GM12873 (cell line): ENCODE measurements around the gene KNDC1.

Experiments
- TF ChIP-seq, protein P1 (sequence below): IDR thresholded peaks from 2 replicates; pipeline ENCODE4 v1.5.1; 2012; ENCODE audit warnings: low read depth, mild to moderate bottlenecking, moderate library complexity, low read length, control low read depth; ENCODE audit not compliant: insufficient read depth; ENCODE audit errors: missing control alignments

Gene KNDC1

DNA sequence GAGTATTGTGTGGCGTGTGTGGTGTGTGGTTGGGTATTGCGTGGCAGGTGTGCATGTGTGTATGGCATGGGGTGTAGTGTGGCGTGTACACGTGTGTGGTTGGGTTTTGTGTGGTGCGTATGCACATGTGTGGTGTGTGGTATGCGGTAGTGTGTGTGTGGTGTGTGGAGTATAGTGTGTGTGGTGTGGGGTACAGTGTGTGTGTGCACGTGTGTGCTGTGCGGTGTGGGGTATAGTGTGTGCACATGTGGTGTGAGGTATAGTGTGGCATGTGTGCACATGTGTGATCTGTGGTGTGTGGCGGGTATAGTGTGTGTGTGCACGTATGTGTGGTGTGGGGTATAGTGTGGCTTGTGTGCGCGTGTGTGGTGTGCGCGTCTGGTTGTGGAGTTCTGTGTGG is 49.1 kb downstream of the KNDC1 start:
- TF ChIP-seq, protein P1, sequence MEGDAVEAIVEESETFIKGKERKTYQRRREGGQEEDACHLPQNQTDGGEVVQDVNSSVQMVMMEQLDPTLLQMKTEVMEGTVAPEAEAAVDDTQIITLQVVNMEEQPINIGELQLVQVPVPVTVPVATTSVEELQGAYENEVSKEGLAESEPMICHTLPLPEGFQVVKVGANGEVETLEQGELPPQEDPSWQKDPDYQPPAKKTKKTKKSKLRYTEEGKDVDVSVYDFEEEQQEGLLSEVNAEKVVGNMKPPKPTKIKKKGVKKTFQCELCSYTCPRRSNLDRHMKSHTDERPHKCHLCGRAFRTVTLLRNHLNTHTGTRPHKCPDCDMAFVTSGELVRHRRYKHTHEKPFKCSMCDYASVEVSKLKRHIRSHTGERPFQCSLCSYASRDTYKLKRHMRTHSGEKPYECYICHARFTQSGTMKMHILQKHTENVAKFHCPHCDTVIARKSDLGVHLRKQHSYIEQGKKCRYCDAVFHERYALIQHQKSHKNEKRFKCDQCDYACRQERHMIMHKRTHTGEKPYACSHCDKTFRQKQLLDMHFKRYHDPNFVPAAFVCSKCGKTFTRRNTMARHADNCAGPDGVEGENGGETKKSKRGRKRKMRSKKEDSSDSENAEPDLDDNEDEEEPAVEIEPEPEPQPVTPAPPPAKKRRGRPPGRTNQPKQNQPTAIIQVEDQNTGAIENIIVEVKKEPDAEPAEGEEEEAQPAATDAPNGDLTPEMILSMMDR: no peak

DNA sequence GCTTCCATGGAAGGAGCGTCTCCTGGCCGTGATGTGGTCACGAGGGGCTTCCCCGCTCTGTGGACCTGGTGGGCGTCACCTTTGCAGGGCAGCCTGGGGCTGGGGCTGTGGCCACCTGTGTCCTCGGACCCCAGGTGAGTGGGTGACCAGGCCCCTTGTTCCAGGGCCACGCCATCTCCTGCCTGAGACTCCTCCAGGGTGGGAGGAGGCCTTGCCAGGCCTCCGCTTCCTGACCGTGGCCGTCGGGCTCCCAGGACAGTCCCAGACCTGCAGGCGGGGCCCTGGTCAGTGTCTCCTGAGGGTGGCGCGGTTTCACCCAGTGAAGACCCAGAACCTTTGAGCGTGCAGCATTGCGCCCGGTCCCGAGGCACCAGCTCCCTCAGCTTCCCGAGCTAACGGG is 49.6 kb downstream of the KNDC1 start:
- TF ChIP-seq, protein P1: no peak

DNA sequence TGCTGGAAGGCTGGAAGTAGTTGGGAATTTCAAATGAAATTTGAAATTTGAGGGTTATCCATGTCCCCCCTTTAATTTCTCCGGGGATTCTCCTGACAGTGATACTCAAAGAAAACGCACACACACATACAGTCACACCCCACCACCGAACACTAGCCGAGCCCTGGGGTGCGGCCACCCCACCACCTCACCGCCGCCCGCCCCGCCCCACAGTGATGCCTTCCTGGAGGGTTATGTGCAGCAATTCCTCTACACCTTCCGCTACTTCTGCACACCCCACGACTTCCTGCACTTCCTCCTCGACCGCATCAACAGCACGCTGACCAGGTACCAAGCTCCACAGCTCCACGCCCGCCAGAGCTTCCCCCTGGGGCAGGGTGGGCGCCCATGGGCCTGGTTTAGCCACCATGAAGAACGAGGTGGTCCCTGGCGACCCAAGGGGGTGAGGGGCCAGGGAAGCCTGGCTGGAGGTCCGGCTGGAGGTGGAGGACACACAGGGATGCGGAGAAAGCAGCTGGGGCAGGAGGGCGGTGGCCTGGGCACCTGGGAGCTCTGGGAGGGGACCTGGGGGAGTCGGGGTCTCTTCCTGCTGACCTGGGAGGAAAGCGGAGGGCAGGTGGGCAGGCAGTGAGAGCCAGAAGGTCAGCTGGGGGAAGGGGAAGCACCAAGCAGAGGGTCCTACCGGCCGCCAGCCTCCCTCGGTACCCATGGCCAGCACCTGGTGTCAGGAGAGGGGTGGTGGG is 50.5 kb downstream of the KNDC1 start:
- TF ChIP-seq, protein P1: no peak

DNA sequence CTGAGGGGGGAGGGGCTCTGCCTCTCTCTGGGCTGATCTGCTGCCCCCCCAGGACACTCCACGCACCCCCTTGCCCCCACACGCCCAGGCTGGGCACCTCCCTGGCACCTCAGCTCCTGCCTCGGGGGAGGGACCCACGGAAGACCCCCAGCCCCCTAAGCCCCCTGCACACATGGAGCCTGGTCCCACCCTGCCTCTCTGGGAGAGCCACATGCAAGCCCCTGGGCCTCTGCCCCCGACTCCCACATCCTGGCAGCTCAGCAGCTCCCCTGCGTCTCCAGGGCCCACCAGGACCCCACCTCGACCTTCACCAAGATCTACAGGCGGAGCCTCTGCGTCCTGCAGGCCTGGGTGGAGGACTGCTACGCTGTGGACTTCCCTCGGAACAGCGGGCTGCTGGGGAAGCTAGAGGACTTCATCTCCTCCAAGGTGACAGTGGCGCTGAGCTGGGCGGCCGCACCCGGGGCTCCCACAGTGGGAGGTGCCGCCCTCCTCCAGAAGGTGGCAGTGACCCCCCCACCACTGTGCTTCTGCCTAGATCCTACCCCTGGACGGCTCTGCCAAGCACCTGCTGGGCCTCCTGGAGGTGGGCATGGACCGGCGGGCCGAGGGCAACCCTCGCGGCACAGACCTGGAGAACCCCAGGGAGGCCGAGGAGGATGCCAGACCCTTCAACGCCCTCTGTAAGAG is 51.3 kb downstream of the KNDC1 start:
- TF ChIP-seq, protein P1: no peak

DNA sequence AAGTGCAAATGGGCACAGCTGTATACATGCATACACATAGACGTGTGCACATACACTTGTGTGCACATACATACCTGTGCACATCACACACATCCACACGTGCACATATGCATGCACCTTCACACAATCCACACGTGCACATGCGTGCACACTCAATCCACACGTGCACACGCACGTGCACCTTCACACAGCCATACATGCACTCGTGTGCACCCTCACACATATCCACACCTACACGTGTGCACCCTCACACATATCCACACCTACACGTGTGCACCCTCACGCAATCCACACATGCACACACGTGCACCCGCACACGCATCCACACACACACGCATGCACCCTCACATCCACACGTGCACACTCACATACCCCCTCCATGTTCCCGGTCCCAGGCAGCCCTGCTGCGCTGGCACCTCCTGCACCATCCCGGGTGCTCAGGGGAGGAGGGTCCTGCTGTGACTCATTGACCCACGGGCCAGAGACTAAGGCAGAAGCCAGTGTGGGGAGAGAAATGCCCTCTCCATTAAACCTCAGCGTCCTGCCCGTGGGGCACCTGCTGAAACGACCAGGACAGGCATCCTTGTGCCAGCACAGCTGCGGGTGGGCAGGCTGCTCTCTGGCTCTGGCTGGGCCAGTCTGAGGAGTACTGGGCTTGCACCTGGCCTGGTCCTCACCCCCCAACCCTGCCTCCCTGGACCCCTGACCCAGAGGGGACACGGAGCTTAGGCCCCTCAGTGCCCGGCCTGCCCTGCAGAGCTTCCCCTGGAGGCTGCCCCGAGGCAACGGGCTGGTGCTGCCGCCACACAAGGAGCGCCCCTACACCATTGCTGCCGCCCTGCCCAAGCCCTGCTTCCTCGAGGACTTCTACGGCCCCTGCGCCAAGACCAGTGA is 52.2 kb downstream of the KNDC1 start:
- TF ChIP-seq, protein P1: no peak

DNA sequence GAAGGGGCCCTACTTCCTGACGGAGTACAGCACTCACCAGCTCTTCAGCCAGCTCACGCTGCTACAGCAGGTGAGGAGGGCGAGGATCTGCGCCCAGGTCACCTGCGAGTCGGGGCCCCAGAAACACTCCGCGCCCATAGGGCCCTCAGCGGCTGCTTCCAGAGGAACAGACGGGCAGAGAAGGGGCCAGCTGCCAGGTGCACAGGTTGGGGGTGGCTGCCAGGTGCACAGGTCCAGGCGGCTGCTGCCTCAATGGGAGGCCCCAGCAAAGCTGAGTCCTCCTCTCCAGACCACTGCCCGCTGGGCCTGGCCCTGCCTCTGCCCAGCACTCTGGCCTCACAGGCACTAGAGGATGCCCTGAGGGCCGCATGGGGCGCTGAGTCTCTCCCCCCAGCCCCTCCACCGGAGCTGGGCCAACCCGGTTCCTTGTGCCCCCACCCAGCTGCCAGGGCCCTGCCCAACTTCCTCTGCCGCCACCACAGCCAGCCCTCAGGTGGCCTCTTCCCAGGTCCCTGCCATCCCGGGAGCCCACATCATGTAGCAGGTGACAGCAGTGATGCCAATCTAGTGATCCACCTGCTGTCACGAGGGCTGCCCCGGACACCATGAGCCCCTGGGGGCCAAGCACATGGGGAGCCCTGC is 53.0 kb downstream of the KNDC1 start:
- TF ChIP-seq, protein P1: no peak
